Activated CD8-positive, alpha-beta T cell treated with anti-CD3 and anti-CD28 coated beads, Interleukin-2, amount 10 ng/mL, durations not matched to agents 7 days and 5 days (primary cell): ENCODE results near the gene FMO1. TPM values are rescaled to one million over a fixed set of nuclear protein-coding genes. Genes with fewer than 3 reads are reported as not detected.
A peak's percentile ranks its signal among the peaks of the same experiment; 100 is the strongest.
"Not testable (repeated sequence)": the region's sequence is repeated elsewhere in the genome, so short reads cannot be mapped to it uniquely, and the experiment has no call there.

Source experiments
- ATAC-seq: fragments of 150-1000 bp; cut with Tn5 transposase; one replicate; pipeline ENCODE4 v1.10.0; 2021; ENCODE audit warnings: moderate library complexity
- CTCF ChIA-PET: fragments of 350-600 bp; sonication (Branson Sonifier 250); formaldehyde crosslinking; loops from one replicate; lab custom pipeline; 2021; ENCODE audit warnings: antibody characterized with exemption; lab: Charles Lee
- POLR2A ChIA-PET: fragments of 350-600 bp; sonication (Branson Sonifier 250); formaldehyde crosslinking; loops from one replicate; lab custom pipeline; 2021; ENCODE audit warnings: antibody characterized with exemption; lab: Charles Lee
- DNase-seq: peaks from one replicate; pipeline ENCODE4 v3.0.0-alpha.2; 2020
- H3K27ac Mint-ChIP-seq: one replicate; pipeline ENCODE4 v1.8.0; 2021; ENCODE audit warnings: mild to moderate bottlenecking, mixed read lengths
- H3K27me3 Mint-ChIP-seq: one replicate; pipeline ENCODE4 v1.8.0; 2021; ENCODE audit warnings: low read depth, mixed read lengths
- H3K36me3 Mint-ChIP-seq: one replicate; pipeline ENCODE4 v1.8.0; 2021; ENCODE audit warnings: low read depth, mixed read lengths
- H3K4me1 Mint-ChIP-seq: one replicate; pipeline ENCODE4 v1.8.0; 2021; ENCODE audit warnings: low read depth, mixed read lengths
- H3K4me3 Mint-ChIP-seq: one replicate; pipeline ENCODE4 v1.8.0; 2021; ENCODE audit warnings: mild to moderate bottlenecking, mixed read lengths
- H3K9me3 Mint-ChIP-seq: one replicate; pipeline ENCODE4 v1.8.0; 2022; ENCODE audit warnings: mixed read lengths; ENCODE audit not compliant: insufficient read depth
- total RNA-seq, 2 experiments: library from RNA; stranded (reverse); gene quantifications; one replicate each; pipeline ENCODE4 v1.2.3, GENCODE V29; 2021

The FMO1 gene
- total RNA-seq, 2 experiments from 2014 or later, result not detected

- Mint-ChIP-seq H3K4me1 (no peaks in the 10 kb centered on the region), H3K4me3 (no peak overlapping the region), H3K9me3 (no peaks in the 10 kb centered on the region), H3K36me3 (no peaks in the 10 kb centered on the region), H3K27ac (no peak overlapping the region), H3K27me3 (no peaks in the 10 kb centered on the region)
- ATAC-seq (no peak), DNase-seq (no peak)
- CTCF ChIA-PET, result no interaction called here
- POLR2A ChIA-PET, result no interaction called here
Observed at GRCh38 chr1:171219346-171220080, 28.8 kb upstream of the FMO1 start.

DNA sequence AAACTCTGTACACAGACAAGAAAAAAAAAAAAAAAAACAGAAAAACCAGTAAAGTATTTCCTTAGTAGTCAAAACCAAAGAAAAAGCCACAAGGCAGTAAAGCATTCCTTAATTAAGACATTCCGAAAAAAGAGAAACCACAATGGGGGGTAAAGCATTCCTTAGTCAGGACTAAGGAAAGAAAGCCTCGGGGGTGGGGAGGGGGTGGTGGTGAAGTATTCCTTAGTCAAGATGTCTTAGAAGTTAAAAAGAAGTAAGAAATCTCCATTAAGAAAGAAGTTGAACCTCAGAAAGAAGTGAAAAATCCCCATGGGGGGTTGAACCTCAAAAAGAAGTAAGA is 28.2 kb upstream of the FMO1 start:
- Mint-ChIP-seq H3K9me3 (no peaks in the 10 kb centered on the region), H3K4me3 (no peak overlapping the region), H3K27ac (no peak overlapping the region), H3K4me1 (no peaks in the 10 kb centered on the region), H3K36me3 (no peaks in the 10 kb centered on the region), H3K27me3 (no peaks in the 10 kb centered on the region)
- CTCF ChIA-PET, result no interaction called here
- DNase-seq (no peak), ATAC-seq (no peak)
- POLR2A ChIA-PET, result no interaction called here

GRCh38 chr1:171220581-171221054 is 27.7 kb upstream of the FMO1 start:
- H3K36me3 Mint-ChIP-seq, result no peaks in the 10 kb centered on the region
- H3K9me3 Mint-ChIP-seq, result no peaks in the 10 kb centered on the region
- ChIA-PET POLR2A (no interaction called here), CTCF (no interaction called here)
- H3K4me1 Mint-ChIP-seq, result no peaks in the 10 kb centered on the region
- no peak for DNase-seq
- no peaks in the 10 kb centered on the region for H3K27me3 Mint-ChIP-seq
- no peak overlapping the region for H3K4me3 Mint-ChIP-seq
- ATAC-seq, result no peak
- H3K27ac Mint-ChIP-seq, result no peak overlapping the region

GRCh38 chr1:171221665-171222591 is 26.4 kb upstream of the FMO1 start:
- H3K9me3 Mint-ChIP-seq, result no peaks in the 10 kb centered on the region
- H3K36me3 Mint-ChIP-seq, result no peaks in the 10 kb centered on the region
- no peaks in the 10 kb centered on the region for H3K27me3 Mint-ChIP-seq
- CTCF ChIA-PET, result interaction anchor here (1.3 kb wide), 1 partner anchor 24 kb away, joined by 3 read pairs; no protein-coding TSS in a partner anchor
- DNase-seq, result no peak
- H3K4me3 Mint-ChIP-seq, result no peak overlapping the region
- H3K4me1 Mint-ChIP-seq, result no peaks in the 10 kb centered on the region
- H3K27ac Mint-ChIP-seq, result no peak overlapping the region
- ATAC-seq, result no peak
- POLR2A ChIA-PET, result no interaction called here

DNA sequence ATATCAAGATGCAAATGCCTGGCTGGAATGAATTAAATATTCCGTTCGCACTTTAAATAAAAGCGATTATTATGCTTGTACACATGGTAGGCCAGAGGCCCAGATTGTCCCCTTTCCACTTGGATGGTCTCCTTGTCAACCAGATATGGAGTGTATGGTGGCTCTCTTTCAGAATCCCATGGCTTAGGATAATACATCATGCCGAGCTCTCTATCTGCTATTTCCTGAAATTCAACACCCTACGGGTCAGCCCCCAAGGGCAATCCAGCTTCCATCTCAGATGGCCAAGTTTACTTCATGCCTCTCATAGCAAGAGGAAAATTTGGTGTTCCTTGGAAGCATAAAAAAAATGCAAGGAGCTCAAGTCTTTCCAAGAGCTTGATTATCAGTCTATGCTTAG is 25.4 kb upstream of the FMO1 start:
- Mint-ChIP-seq H3K27me3 (no peaks in the 10 kb centered on the region), H3K27ac (no peak overlapping the region), H3K4me3 (no peak overlapping the region), H3K36me3 (no peaks in the 10 kb centered on the region), H3K4me1 (no peaks in the 10 kb centered on the region), H3K9me3 (no peaks in the 10 kb centered on the region)
- POLR2A ChIA-PET, result no interaction called here
- DNase-seq, result no peak
- ATAC-seq, result no peak
- CTCF ChIA-PET, result interaction anchor here (1.1 to 1.3 kb wide), 2 partner anchors 23 to 91 kb away, joined by 3 to 4 read pairs; partner anchors contain the start of gene FMO4

DNA sequence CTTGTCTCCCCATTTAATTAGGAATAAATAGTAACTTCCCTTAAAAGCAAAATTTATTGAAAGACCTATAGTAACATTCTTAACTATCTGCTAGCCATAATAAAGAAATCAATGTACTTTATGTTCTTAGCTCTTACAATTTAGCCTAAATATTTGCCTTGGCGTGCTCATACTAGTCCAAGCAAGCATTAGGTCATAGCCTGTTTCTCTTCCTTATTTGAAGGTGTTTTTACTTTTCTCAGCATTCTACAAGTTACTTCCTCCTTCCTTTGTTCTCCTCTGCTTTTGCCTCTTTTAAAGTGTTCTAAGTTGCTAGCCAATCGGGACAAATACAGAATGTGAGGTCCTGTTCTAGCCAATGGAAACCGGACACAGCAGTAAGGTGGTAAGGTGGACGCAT is 24.0 kb upstream of the FMO1 start:
- DNase-seq, H3K27me3 Mint-ChIP-seq: not testable (repeated sequence)

DNA sequence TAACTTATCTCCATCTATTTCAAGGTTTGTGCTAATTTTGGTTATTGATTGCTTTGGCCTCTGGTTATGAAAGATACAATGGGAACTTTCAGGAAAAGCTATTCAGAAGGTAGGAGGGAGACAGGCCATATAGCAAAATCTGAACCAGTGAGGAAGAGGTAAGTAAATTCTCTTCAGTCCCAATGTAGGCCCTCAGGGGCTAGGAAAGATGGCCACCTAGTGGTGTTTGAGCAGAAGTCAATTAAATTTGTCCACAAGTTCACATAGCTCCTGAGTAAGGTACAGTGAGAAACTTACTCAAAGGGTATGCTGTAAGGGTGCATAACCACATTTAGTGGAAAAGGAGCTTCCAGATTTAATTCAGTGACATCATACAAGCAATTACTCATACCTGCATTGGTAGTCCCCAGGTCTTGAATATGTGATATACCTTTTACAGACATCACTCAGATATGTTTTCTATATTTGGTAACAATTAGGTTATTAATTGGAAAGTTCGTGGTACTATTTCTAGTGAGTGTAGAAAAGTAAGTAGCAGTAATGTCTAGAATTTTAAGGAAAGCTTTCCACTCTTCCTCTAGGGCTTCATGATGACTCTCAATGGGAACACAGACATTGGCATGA is 21.4 kb upstream of the FMO1 start:
- DNase-seq (peak; percentile 27), ATAC-seq (peak; percentile 70)
- Mint-ChIP-seq H3K4me1 (no peaks in the 10 kb centered on the region), H3K9me3 (no peaks in the 10 kb centered on the region), H3K36me3 (no peaks in the 10 kb centered on the region), H3K4me3 (no peak overlapping the region), H3K27ac (no peak overlapping the region), H3K27me3 (peaks cover 10% of the 10 kb centered on the region)
- ChIA-PET POLR2A (no interaction called here), CTCF (interaction anchor here (0.7 to 3.4 kb wide), 9 partner anchors 12 to 565 kb away, joined by 3 to 18 read pairs (median 4); partner anchors contain the start of gene FMO4)

More for the DNA sequence above, 24.0 kb upstream of the FMO1 start:
- H3K4me3 Mint-ChIP-seq, H3K4me1 Mint-ChIP-seq, H3K27ac Mint-ChIP-seq, POLR2A ChIA-PET, CTCF ChIA-PET, H3K36me3 Mint-ChIP-seq, ATAC-seq, H3K9me3 Mint-ChIP-seq: not testable (repeated sequence)

GRCh38 chr1:171231326-171231725 is 17.0 kb upstream of the FMO1 start:
- Mint-ChIP-seq H3K27me3 (peaks cover 12% of the 10 kb centered on the region), H3K9me3 (no peaks in the 10 kb centered on the region), H3K4me3 (no peak overlapping the region), H3K27ac (no peak overlapping the region), H3K4me1 (no peaks in the 10 kb centered on the region), H3K36me3 (no peaks in the 10 kb centered on the region)
- no peak for ATAC-seq
- ChIA-PET POLR2A (no interaction called here), CTCF (interaction anchor here (1.1 to 1.3 kb wide), 2 partner anchors 20 to 82 kb away, joined by 3 to 4 read pairs; no protein-coding TSS in a partner anchor)
- no peak for DNase-seq

DNA sequence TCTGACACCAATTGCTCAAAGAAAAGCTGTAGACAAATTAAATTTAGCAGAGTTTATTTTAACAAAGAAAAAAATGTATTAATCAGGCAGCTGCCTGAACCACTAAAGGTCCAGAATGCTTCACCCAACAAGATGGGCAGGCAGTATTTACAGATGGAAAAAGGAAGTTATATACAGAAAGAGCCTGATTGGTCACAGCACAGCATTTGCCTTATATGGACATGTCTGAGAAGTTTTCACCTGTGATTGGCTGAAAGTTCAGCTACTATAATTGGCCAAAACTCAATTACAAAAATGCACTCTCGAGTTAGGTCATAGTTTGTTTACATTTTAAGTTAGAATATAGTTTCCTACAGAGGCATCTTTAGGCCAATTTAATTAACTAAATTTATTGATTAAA is 15.1 kb upstream of the FMO1 start:
- H3K4me3 Mint-ChIP-seq, result no peak overlapping the region

DNA sequence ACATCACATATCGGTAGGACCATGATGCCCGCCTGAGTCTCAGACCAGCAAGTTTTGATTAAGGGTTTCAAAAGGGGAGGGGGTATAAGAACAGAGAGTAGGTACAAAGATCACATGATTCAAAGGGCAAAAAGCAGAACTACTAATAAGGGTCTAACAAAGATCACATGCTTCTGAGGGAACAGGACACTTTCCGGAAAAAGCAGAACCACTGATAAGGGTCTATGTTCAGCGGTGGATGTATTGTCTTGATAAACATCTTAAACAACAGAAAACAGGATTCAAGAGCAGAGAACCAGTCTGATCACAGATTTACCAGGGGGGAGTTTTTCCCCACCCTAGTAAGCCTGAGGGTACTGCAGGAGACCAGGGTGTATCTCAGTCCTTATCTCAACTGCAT is 12.1 kb upstream of the FMO1 start:
- H3K36me3 Mint-ChIP-seq, DNase-seq, H3K4me1 Mint-ChIP-seq, H3K4me3 Mint-ChIP-seq, ATAC-seq, H3K27ac Mint-ChIP-seq, POLR2A ChIA-PET, H3K9me3 Mint-ChIP-seq: not testable (repeated sequence)
- CTCF ChIA-PET, result interaction anchor here (1.0 kb wide), 1 partner anchor 9 kb away, joined by 3 read pairs; no protein-coding TSS in a partner anchor
- peaks cover 14% of the 10 kb centered on the region for H3K27me3 Mint-ChIP-seq

More for the DNA sequence above, 15.1 kb upstream of the FMO1 start:
- no peaks in the 10 kb centered on the region for H3K36me3 Mint-ChIP-seq
- peaks cover 12% of the 10 kb centered on the region for H3K27me3 Mint-ChIP-seq
- DNase-seq (no peak), ATAC-seq (no peak)
- CTCF ChIA-PET, result interaction anchor here (1.5 kb wide), 1 partner anchor 12 kb away, joined by 6 read pairs; no protein-coding TSS in a partner anchor
- no peak overlapping the region for H3K27ac Mint-ChIP-seq
- POLR2A ChIA-PET, result no interaction called here
- H3K9me3 Mint-ChIP-seq, result no peaks in the 10 kb centered on the region
- H3K4me1 Mint-ChIP-seq, result no peaks in the 10 kb centered on the region

- Mint-ChIP-seq H3K4me1 (no peaks in the 10 kb centered on the region), H3K4me3 (no peak overlapping the region), H3K9me3 (peaks cover 5% of the 10 kb centered on the region), H3K36me3 (no peaks in the 10 kb centered on the region), H3K27ac (no peak overlapping the region), H3K27me3 (peaks cover 35% of the 10 kb centered on the region)
- CTCF ChIA-PET, result interaction anchor here (3.7 kb wide), 1 partner anchor 69 kb away, joined by 66 read pairs; the partner anchor contains the start of gene FMO4
- POLR2A ChIA-PET, result no interaction called here
- ATAC-seq, result no peak
- no peak for DNase-seq
Observed at GRCh38 chr1:171243878-171244277, 4.4 kb upstream of the FMO1 start.
